Right lobe of liver (tissue), 6 donors: ENCODE measurements around the gene RPRD1A. TPM values are rescaled to one million over a fixed set of nuclear protein-coding genes. Genes with fewer than 3 reads are reported as not detected.
"Not testable (repeated sequence)": the region's sequence is repeated elsewhere in the genome, so short reads cannot be mapped to it uniquely, and the experiment has no call there.

Source experiments
- ATAC-seq, 4 donors: fragments of 200-7000 bp; cut with Tn5 transposase; one replicate each; pipeline ENCODE4 v1.9.1; 2020; ENCODE audit warnings: mild to moderate bottlenecking in 4 of 4, moderate library complexity in 4 of 4
- DNase-seq, 3 donors: peaks; one replicate each; pipeline ENCODE4 v3.0.0-alpha.2; 2020
- H3K27ac ChIP-seq, 3 donors: fragments of 200-600 bp; one replicate each; pipeline ENCODE4 v1.8.0; 2022
- H3K27me3 ChIP-seq, 2 donors: fragments of 200-600 bp; one replicate each; pipeline ENCODE4 v1.8.0; 2022
- H3K36me3 ChIP-seq, 4 donors: fragments of 200-600 bp; sonication (generic) in 1 of 4; one replicate each; pipeline versions ENCODE4 v1.5.1 to v1.8.0; 2017 to 2022; ENCODE audit warnings: control low read depth in 1 of 4
- H3K4me1 ChIP-seq, 4 donors: fragments of 200-600 bp; sonication (generic) in 1 of 4; one replicate each; pipeline versions ENCODE4 v1.5.1 to v1.8.0; 2017 to 2022; ENCODE audit warnings: control low read depth in 1 of 4
- H3K4me3 ChIP-seq, 3 donors: fragments of 200-600 bp; one replicate each; pipeline ENCODE4 v1.8.0; 2022
- H3K9me3 ChIP-seq, 4 donors: fragments of 200-600 bp; sonication (generic) in 1 of 4; one replicate each; pipeline versions ENCODE4 v1.5.1 to v1.8.0; 2017 to 2022; ENCODE audit warnings: control low read depth in 1 of 4
- CTCF ChIP-seq, 4 donors: fragments of 200-600 bp in 3 of 4; fragments of 450-650 bp in 1 of 4; IDR thresholded peaks; one replicate each; pipeline versions ENCODE4 v1.5.1 to v1.8.0; 2016 to 2022; ENCODE audit warnings: antibody characterized with exemption in 4 of 4, mild to moderate bottlenecking in 2 of 4
- POLR2A ChIP-seq: fragments of 450-650 bp; IDR thresholded peaks from one replicate; pipeline ENCODE4 v1.6.1; 2017; ENCODE audit warnings: antibody characterized with exemption, mild to moderate bottlenecking
- WGBS: methylation state at CpG from one replicate; pipeline ENCODE4 v1.1.6; 2018; ENCODE audit warnings: low coverage, low lambda C conversion rate; ENCODE audit not compliant: insufficient coverage; ENCODE audit errors: missing lambda C conversion rate; 5-methylcytosine and 5-hydroxymethylcytosine counted together
- intact Hi-C, 2 donors: fragments of 100-400 bp; cut with DNase I; formaldehyde crosslinking; loops; one replicate each; pipeline versions ENCODE4 v1.11.2 to v1.14.1; 2022
- total RNA-seq, 6 experiments: library from RNA; depleted of rRNA in 2 of 6; stranded (reverse); fragments of >200 nt in 2 of 6; fragmentation: NEBNext Ultra II Directional in 3 of 6; extraction: Animal tissue kit (Norgen Biotek cat#: 25700) in 3 of 6; gene quantifications; one replicate each; pipeline versions ENCODE4 v1.1.0 to v1.2.4, GENCODE V29; 2016 to 2023
- donor health status: DM: no; HTN: yes; CAD: no.
- donor health status: DM: no; HTN: no; CAD: no.
- donor health status: DM: no; HTN: no; CAD: no.
- donor health status: DM: no; HTN: yes; CAD: no.
- donor health status: DM: no; HTN: yes; CAD: no.

The RPRD1A gene
- total RNA-seq, 6 experiments from 2014 or later, result 14.4 to 28.6 (median 20.9) TPM

- no peak for DNase-seq
- Histone ChIP-seq H3K4me1 (peaks cover 0 to 11% (median 0%) of the 10 kb centered on the region in 4 donors), H3K4me3 (peak overlapping the region; percentile 76 to 92 (median 85)), H3K36me3 (no peaks in the 10 kb centered on the region), H3K27me3 (no peaks in the 10 kb centered on the region), H3K9me3 (no peaks in the 10 kb centered on the region), H3K27ac (peak overlapping the region; percentile 77 to 93 (median 81))
- TF ChIP-seq POLR2A (no peak), CTCF (IDR thresholded peaks at IDR 0.05) (no peak)
- ATAC-seq, result no peak
- intact Hi-C loops, result no loop called here
- 0% methylated on average over 5 of the region's 5 CpGs for WGBS
Observed at GRCh38 chr18:36066686-36067054, 689 bp downstream of the RPRD1A start.

GRCh38 chr18:36066001-36066400 is 1.4 kb downstream of the RPRD1A start:
- WGBS, result 40% methylated on average over 5 of the region's 5 CpGs
- DNase-seq, result no peak
- Histone ChIP-seq H3K4me1 (peaks cover 0 to 11% (median 0%) of the 10 kb centered on the region in 4 donors), H3K27me3 (no peaks in the 10 kb centered on the region), H3K36me3 (no peaks in the 10 kb centered on the region), H3K4me3 (peak overlapping the region; percentile 76 to 92 (median 85)), H3K27ac (no peak overlapping the region), H3K9me3 (no peaks in the 10 kb centered on the region)
- intact Hi-C loops, result no loop called here
- ATAC-seq, result no peak
- no peak for TF ChIP-seq POLR2A
- no peak for TF ChIP-seq CTCF (IDR thresholded peaks at IDR 0.05)

GRCh38 chr18:36064809-36065079 is 2.6 kb downstream of the RPRD1A start:
- H3K4me1 ChIP-seq, result peaks cover 0 to 11% (median 0%) of the 10 kb centered on the region in 4 donors
- H3K27ac ChIP-seq, H3K36me3 ChIP-seq, DNase-seq, ATAC-seq, intact Hi-C loops, H3K27me3 ChIP-seq, H3K9me3 ChIP-seq, H3K4me3 ChIP-seq: not testable (repeated sequence)
- 93% methylated on average over 9 of the region's 9 CpGs for WGBS

GRCh38 chr18:36064027-36064808 is 3.1 kb downstream of the RPRD1A start:
- WGBS, result 87% methylated on average over 11 of the region's 31 CpGs

More at GRCh38 chr18:36064027-36064808, 3.1 kb downstream of the RPRD1A start:
- Histone ChIP-seq H3K27me3 (no peaks in the 10 kb centered on the region), H3K27ac (no peak overlapping the region), H3K36me3 (no peaks in the 10 kb centered on the region), H3K4me1 (peaks cover 0 to 11% (median 0%) of the 10 kb centered on the region in 4 donors), H3K9me3 (no peaks in the 10 kb centered on the region), H3K4me3 (no peak overlapping the region)
- no peak for ATAC-seq
- TF ChIP-seq CTCF (IDR thresholded peaks at IDR 0.05), result no peak
- TF ChIP-seq POLR2A, result no peak
- intact Hi-C loops, result no loop called here
- no peak for DNase-seq
